Lower leg skin (tissue), 4 donors: ENCODE data around the gene STAB1. TPM values are rescaled to one million over a fixed set of nuclear protein-coding genes. Genes with fewer than 3 reads are reported as not detected.

Experiments
- DNase-seq, 2 donors: peaks; one replicate each; pipeline ENCODE4 v3.0.0-alpha.2; 2019; ENCODE audit warnings: low spot score in 2 of 2
- H3K4me3 ChIP-seq: fragments of 200-600 bp; sonication (generic); 2 replicates; pipeline ENCODE4 v1.5.1; 2017; ENCODE audit warnings: mild to moderate bottlenecking, low read depth; ENCODE audit not compliant: poor library complexity, severe bottlenecking
- POLR2A ChIP-seq, 2 donors: fragments of 450-650 bp; IDR thresholded peaks; one replicate each; pipeline ENCODE4 v1.6.1; 2016 to 2017; ENCODE audit warnings: antibody characterized with exemption in 2 of 2, mild to moderate bottlenecking in 1 of 2, moderate library complexity in 1 of 2
- WGBS, 2 donors: methylation state at CpG; one replicate each; pipeline ENCODE4 v1.1.5; 2018; 5-methylcytosine and 5-hydroxymethylcytosine counted together
- intact Hi-C: fragments of 100-400 bp; cut with DNase I; formaldehyde crosslinking; loops from one replicate; pipeline ENCODE4 v1.15.0; 2023; ENCODE audit warnings: low total_unique reads
- total RNA-seq, 4 donors: library from RNA; depleted of rRNA; stranded (reverse); fragments of >200 nt; gene quantifications; one replicate each; pipeline ENCODE4 v1.1.0, GENCODE V29; 2016
- TF ChIP-seq, protein P1 (sequence below), 3 donors: fragments of 450-650 bp; IDR thresholded peaks; one replicate each; pipeline ENCODE4 v1.5.1; 2016; ENCODE audit warnings: antibody characterized with exemption in 3 of 3, mild to moderate bottlenecking in 3 of 3, moderate library complexity in 2 of 3

The STAB1 gene
- total RNA-seq, 4 donors from 2014 or later: 10.1 to 23.9 (median 12.1) TPM

DNA sequence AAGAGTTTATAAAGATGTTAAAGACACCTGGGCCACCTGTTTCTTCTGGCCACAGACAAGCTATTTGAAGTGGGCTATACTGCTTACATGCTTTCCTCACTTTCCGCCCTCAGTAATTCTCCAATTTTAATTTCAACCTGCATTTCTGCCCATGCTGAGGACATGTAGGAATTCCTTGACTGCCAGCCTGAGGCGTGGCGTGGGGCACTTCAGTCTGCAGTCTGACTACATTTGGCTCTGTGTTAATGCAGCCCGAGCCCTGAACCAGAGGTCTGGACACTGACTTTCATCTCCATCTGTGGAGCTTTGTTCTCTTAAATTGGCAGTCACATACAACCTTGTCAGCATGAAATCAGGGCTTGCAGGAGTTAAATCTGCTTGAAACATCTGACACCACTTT is 49.8 kb downstream of the STAB1 start:
- intact Hi-C loops: no loop called here
- 83 to 91% methylated on average over 4 of the region's 4 CpGs for WGBS, 2 donors
- TF ChIP-seq POLR2A (IDR thresholded peaks at IDR 0.05): no peak
- no peak overlapping the region for H3K4me3 ChIP-seq
- no peak for DNase-seq

DNA sequence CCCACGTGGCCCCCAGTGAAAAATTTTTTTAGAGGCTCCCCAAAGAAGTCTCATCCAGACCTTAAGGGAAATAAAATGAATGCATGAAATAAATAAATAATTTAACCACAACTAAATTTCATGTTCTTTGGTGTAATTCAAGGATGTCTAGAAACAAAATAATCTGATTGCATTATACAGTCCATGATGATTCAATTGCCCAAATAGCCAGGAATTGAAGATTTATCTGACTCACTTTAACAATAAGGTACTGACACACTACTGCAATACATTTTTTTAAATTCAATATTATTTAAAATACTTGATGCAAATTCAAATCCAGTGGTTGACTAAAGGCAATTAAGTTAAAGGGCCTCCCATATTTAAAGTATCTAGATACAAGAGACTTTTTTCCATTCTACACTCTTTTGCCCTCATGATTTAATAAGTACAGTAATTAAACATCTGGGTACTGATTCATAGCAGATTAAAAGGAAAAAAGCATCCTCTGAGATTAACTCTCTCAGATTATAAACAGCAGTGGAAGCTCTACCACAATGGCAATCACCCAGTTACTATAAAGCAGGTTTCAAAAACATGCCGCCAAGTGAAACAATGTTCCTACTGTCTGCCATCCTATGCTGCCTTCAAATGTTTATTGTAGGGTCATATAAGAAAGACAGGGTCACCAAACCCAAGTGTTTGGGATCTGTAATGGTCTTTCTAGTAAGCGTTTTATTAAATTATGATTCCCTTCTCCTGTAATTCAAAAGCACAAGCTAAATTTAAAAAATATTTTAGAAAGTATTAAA is 51.2 kb downstream of the STAB1 start:
- DNase-seq: no peak
- intact Hi-C loops: no loop called here
- TF ChIP-seq, protein P1, sequence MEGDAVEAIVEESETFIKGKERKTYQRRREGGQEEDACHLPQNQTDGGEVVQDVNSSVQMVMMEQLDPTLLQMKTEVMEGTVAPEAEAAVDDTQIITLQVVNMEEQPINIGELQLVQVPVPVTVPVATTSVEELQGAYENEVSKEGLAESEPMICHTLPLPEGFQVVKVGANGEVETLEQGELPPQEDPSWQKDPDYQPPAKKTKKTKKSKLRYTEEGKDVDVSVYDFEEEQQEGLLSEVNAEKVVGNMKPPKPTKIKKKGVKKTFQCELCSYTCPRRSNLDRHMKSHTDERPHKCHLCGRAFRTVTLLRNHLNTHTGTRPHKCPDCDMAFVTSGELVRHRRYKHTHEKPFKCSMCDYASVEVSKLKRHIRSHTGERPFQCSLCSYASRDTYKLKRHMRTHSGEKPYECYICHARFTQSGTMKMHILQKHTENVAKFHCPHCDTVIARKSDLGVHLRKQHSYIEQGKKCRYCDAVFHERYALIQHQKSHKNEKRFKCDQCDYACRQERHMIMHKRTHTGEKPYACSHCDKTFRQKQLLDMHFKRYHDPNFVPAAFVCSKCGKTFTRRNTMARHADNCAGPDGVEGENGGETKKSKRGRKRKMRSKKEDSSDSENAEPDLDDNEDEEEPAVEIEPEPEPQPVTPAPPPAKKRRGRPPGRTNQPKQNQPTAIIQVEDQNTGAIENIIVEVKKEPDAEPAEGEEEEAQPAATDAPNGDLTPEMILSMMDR (IDR thresholded peaks at IDR 0.05): no peak
- no peak for TF ChIP-seq POLR2A (IDR thresholded peaks at IDR 0.05)
- H3K4me3 ChIP-seq: no peak overlapping the region
- WGBS, 2 donors: 73 to 75% methylated on average over 3 of the region's 3 CpGs

DNA sequence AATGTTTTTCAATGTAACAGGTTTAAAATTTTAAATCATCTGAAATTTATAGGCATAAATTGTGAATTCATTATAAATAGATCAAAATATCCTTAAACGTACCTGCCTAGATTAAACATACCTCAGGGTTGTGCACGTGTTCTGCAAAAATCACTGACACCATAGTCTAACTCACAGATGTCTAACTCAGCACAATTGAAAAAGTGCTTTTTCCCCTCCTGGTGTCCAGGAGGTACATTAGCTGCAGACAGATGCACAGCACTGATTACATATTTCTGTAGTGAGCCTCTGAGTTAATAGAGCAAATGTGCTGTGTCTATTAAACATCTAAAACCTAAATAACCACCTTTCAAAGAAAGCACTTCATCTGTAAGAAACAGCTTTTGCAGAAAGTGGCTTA is 52.0 kb downstream of the STAB1 start:
- TF ChIP-seq, protein P1 (IDR thresholded peaks at IDR 0.05): no peak
- no peak for TF ChIP-seq POLR2A (IDR thresholded peaks at IDR 0.05)
- 81 to 87% methylated on average over 2 of the region's 2 CpGs for WGBS, 2 donors
- no peak overlapping the region for H3K4me3 ChIP-seq
- intact Hi-C loops: no loop called here
- no peak for DNase-seq

DNA sequence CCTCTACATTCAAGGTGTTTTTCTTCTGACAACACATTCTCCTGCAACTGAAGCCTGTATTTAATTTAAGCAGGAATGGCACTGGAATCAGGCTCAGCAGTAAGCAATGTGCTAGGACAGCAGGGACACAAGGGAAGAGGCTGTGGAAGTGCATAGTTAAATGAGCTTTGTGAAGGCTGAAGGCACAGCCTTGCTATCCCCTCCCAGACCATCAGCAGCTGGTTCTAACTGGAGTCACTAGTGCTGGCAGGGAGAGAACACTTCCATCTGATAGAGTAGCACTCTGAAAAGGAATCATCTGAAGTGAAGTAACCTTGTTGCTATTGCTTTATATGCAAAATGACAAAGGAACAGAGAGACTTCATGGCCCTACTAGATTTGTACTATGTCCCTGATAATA is 56.0 kb downstream of the STAB1 start:
- DNase-seq: no peak
- intact Hi-C loops: no loop called here
- H3K4me3 ChIP-seq: no peak overlapping the region
- TF ChIP-seq, protein P1 (IDR thresholded peaks at IDR 0.05): no peak
- TF ChIP-seq POLR2A (IDR thresholded peaks at IDR 0.05): no peak

DNA sequence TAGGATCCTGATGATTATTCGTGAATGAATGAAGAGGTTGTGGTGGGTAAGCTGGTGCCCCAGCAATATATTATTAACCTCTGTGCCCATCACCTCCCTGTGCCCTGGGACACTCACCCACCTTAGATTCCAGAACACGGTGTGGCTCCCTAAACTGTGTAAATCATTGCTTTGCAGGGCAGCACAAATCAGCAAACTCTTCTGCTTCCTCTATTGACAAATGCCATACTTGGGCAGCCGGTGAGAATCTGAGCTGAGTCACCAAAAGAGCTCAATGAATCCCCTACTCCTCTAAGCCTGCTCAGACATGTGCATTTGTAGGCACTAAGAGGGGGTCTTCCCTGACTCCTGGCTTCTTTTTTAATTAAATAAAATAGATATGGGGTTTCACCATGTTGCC is 57.0 kb downstream of the STAB1 start:
- no peak for TF ChIP-seq POLR2A (IDR thresholded peaks at IDR 0.05)
- TF ChIP-seq, protein P1 (IDR thresholded peaks at IDR 0.05): no peak
- intact Hi-C loops: no loop called here
- whole genome bisulfite sequencing, 2 donors: 75 to 83% methylated on average over 3 of the region's 3 CpGs
- no peak for DNase-seq
- H3K4me3 ChIP-seq: no peak overlapping the region

DNA sequence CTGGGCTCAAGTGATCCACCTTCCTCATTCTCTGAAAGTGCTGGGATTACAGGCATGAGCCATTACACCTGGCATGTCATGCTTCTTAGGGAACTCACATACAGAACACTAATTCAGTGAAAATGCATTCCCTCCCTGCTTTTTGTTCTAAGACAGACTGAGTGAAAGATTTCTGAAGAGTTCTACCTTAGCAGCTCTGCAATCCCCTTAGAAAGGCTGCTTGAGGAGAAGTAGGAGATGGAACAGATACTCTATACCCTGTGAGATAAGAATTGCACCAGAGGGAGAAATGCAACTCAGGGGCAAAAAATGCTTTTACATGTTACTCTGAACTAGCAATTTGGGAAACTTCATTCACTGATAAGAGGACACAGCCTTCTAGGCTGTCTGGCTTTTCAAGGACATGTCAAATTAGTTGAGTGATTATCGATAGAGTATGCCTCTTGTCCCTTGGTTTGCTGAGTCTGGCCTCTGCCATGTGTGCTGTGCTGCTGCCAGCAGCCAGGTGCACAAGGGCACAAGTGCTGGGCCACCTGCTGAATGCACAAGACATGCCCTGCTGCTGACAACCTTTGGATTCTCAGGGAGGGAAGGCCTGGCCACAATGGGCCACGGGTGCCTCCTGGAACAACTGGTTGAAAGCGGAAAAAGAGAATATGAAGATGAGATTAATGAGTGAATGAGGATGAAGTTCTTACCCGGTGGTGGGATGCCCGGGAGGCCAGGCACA is 59.1 kb downstream of the STAB1 start:
- no peak for TF ChIP-seq POLR2A (IDR thresholded peaks at IDR 0.05)
- TF ChIP-seq, protein P1 (IDR thresholded peaks at IDR 0.05): no peak
- 81 to 91% methylated on average over 5 of the region's 5 CpGs for WGBS, 2 donors
- intact Hi-C loops: no loop called here
- DNase-seq: no peak
- no peak overlapping the region for H3K4me3 ChIP-seq
